ENCODE data around the gene TPRA1.

GRCh38 chr3:127600749-127601456 lies 10.4 kb upstream of the TPRA1 start:
- no peak for TF ChIP-seq EZH2 (IDR thresholded peaks at IDR 0.05; ENCODE audit: borderline replicate concordance, low read length)
- TF ChIP-seq CTCF (conservative IDR thresholded peaks at IDR 0.05 in 1 of 2, IDR thresholded peaks at IDR 0.05 in 1 of 2; ENCODE audit: extremely low read depth in 1 of 2, insufficient read depth in 1 of 2, low read depth in 1 of 2, low read length in 2 of 2) = no peak

Measured in mammary epithelial cell (primary cell).